Mesenteric fat pad (tissue), 1 donor: Measurements from ENCODE around the gene NOC2L. TPM values are rescaled to one million over a fixed set of nuclear protein-coding genes. Genes with fewer than 3 reads are reported as not detected.

Source experiments
- DNase-seq: peaks from one replicate; pipeline ENCODE4 v3.0.0-alpha.2; 2020; ENCODE audit warnings: low spot score
- total RNA-seq: library from RNA; stranded (reverse); fragmentation: NEBNext Ultra II Directional; extraction: Animal tissue kit (Norgen Biotek cat#: 25700); gene quantifications from one replicate; pipeline ENCODE4 v1.2.1, GENCODE V29; 2021
- donor health status: DM: yes; HTN: yes; CAD: no.

Gene NOC2L
- total RNA-seq, 1 donor from 2014 or later, result 49.8 TPM

- DNase-seq, result no peak
These were observed 28.4 kb downstream of the NOC2L start for GRCh38 chr1:930633-931138.

- no peak for DNase-seq
These were observed 29.1 kb downstream of the NOC2L start for GRCh38 chr1:929712-930632.

GRCh38 chr1:928825-929661, 30.0 kb downstream of the NOC2L start:
- no peak for DNase-seq

- DNase-seq, result no peak
These were observed 31.3 kb downstream of the NOC2L start for GRCh38 chr1:927748-928147.

GRCh38 chr1:927234-927633, 31.8 kb downstream of the NOC2L start:
- DNase-seq, result no peak

GRCh38 chr1:925561-926421, 33.3 kb downstream of the NOC2L start:
- DNase-seq, result no peak

GRCh38 chr1:924656-925560, 34.1 kb downstream of the NOC2L start:
- no peak for DNase-seq

- no peak for DNase-seq
These were observed 34.9 kb downstream of the NOC2L start for GRCh38 chr1:923991-924655.

GRCh38 chr1:923131-923990, 35.7 kb downstream of the NOC2L start, which contains the start of gene SAMD11:
TSS of gene SAMD11 (plus strand) at chr1:923923. CDS start at chr1:924432, 509 bp downstream.
- DNase-seq, result peak; percentile 94

- no peak for DNase-seq
These were observed 37.8 kb downstream of the NOC2L start for GRCh38 chr1:921011-921837.

GRCh38 chr1:920521-920920, 38.5 kb downstream of the NOC2L start:
- DNase-seq, result no peak

GRCh38 chr1:920010-920409, 39.0 kb downstream of the NOC2L start:
- DNase-seq, result no peak

- no peak for DNase-seq
These were observed 39.7 kb downstream of the NOC2L start for GRCh38 chr1:919271-919872.

GRCh38 chr1:918843-919242, 40.2 kb downstream of the NOC2L start:
- DNase-seq, result no peak

GRCh38 chr1:918353-918752, 40.7 kb downstream of the NOC2L start:
- no peak for DNase-seq

- no peak for DNase-seq
These were observed 41.5 kb downstream of the NOC2L start for GRCh38 chr1:917466-918091.

GRCh38 chr1:917076-917459, 42.0 kb downstream of the NOC2L start:
- no peak for DNase-seq
